Esophagus muscularis mucosa (tissue), 4 donors: ENCODE results near the gene TEX55. TPM values are rescaled to one million over a fixed set of nuclear protein-coding genes. Genes with fewer than 3 reads are reported as not detected.

Source experiments
- DNase-seq: peaks from one replicate; pipeline ENCODE4 v3.0.0-alpha.2; 2017; ENCODE audit errors: extremely low spot score
- H3K27ac ChIP-seq, 4 donors: fragments of 200-600 bp; sonication (generic); replicated peaks in 1 of 4; 1 replicate in 3 of 4; 2 replicates in 1 of 4; pipeline ENCODE4 v1.5.1; 2016 to 2019; ENCODE audit warnings: mild to moderate bottlenecking in 1 of 4
- H3K27me3 ChIP-seq, 4 donors: fragments of 200-600 bp; sonication (generic); one replicate each; pipeline versions ENCODE4 v1.5.1 to v1.6.0; 2016 to 2019
- H3K36me3 ChIP-seq, 4 donors: fragments of 200-600 bp; sonication (generic); one replicate each; pipeline ENCODE4 v1.5.1; 2016 to 2019
- H3K4me1 ChIP-seq, 4 donors: fragments of 200-600 bp; sonication (generic); one replicate each; pipeline ENCODE4 v1.5.1; 2016 to 2019
- H3K4me3 ChIP-seq, 4 donors: fragments of 200-600 bp; sonication (generic); 1 replicate in 2 of 4; 2 replicates in 2 of 4; pipeline ENCODE4 v1.5.1; 2016 to 2019; ENCODE audit warnings: mild to moderate bottlenecking in 4 of 4, moderate library complexity in 1 of 4
- H3K9me3 ChIP-seq, 4 donors: fragments of 200-600 bp; sonication (generic); 1 replicate in 3 of 4; 2 replicates in 1 of 4; pipeline ENCODE4 v1.5.1; 2016 to 2019
- CTCF ChIP-seq, 3 experiments: fragments of 200-600 bp in 2 of 3; fragments of 450-650 bp in 1 of 3; sonication (generic) in 2 of 3; IDR thresholded peaks; one replicate each; pipeline ENCODE4 v1.5.1; 2017 to 2019; ENCODE audit warnings: antibody characterized with exemption in 3 of 3, mild to moderate bottlenecking in 2 of 3, moderate library complexity in 1 of 3
- EP300 ChIP-seq: sonication (generic); formaldehyde crosslinking; IDR thresholded peaks from one replicate; pipeline ENCODE4 v1.6.1; 2017; ENCODE audit warnings: antibody characterized with exemption
- POLR2A ChIP-seq: fragments of 450-650 bp; IDR thresholded peaks from one replicate; pipeline ENCODE4 v1.6.1; 2017; ENCODE audit warnings: antibody characterized with exemption, moderate library complexity, mild to moderate bottlenecking, low read depth
- POLR2AphosphoS5 ChIP-seq, 2 donors: sonication (generic); formaldehyde crosslinking; IDR thresholded peaks; one replicate each; pipeline ENCODE4 v1.6.1; 2017; ENCODE audit warnings: antibody characterized with exemption in 2 of 2
- WGBS: methylation state at CpG from one replicate; pipeline ENCODE4 v1.1.5; 2018; 5-methylcytosine and 5-hydroxymethylcytosine counted together
- intact Hi-C: fragments of 100-400 bp; cut with DNase I; formaldehyde crosslinking; loops from one replicate; pipeline ENCODE4 v1.15.1; 2023
- total RNA-seq, 4 donors: library from RNA; depleted of rRNA; stranded (reverse); fragments of >200 nt; gene quantifications; one replicate each; pipeline versions ENCODE4 v1.1.0 to v1.2.1, GENCODE V29; 2016

The TEX55 gene
- total RNA-seq, 4 donors from 2014 or later: not detected

- no peak overlapping the region for H3K27ac ChIP-seq
- peaks cover 0 to 10% (median 2%) of the 10 kb centered on the region in 4 donors for H3K9me3 ChIP-seq
- no peaks in the 10 kb centered on the region for H3K36me3 ChIP-seq
- TF ChIP-seq POLR2A (no peak), CTCF (IDR thresholded peaks at IDR 0.05) (no peak), EP300 (no peak), POLR2AphosphoS5 (IDR thresholded peaks at IDR 0.05) (no peak)
- DNase-seq: no peak
- H3K27me3 ChIP-seq: no peaks in the 10 kb centered on the region
- WGBS: 97% methylated on average over 2 of the region's 2 CpGs
- intact Hi-C loops: no loop called here
- no peaks in the 10 kb centered on the region for H3K4me1 ChIP-seq
- no peak overlapping the region for H3K4me3 ChIP-seq
These were observed 2.7 kb downstream of the TEX55 start for GRCh38 chr3:119148493-119149180.

GRCh38 chr3:119149484-119149883 lies 3.5 kb downstream of the TEX55 start:
- Histone ChIP-seq H3K36me3 (no peaks in the 10 kb centered on the region), H3K27me3 (no peaks in the 10 kb centered on the region), H3K4me3 (no peak overlapping the region), H3K27ac (no peak overlapping the region), H3K9me3 (peaks cover 0 to 18% (median 2%) of the 10 kb centered on the region in 4 donors), H3K4me1 (no peaks in the 10 kb centered on the region)
- no peak for TF ChIP-seq CTCF (IDR thresholded peaks at IDR 0.05)
- TF ChIP-seq POLR2A: no peak
- TF ChIP-seq EP300: no peak
- no peak for DNase-seq
- intact Hi-C loops: no loop called here
- 66% methylated on average over 4 of the region's 4 CpGs for WGBS

- TF ChIP-seq EP300 (no peak), POLR2AphosphoS5 (IDR thresholded peaks at IDR 0.05) (no peak), CTCF (IDR thresholded peaks at IDR 0.05) (no peak), POLR2A (no peak)
- Histone ChIP-seq H3K27me3 (no peaks in the 10 kb centered on the region), H3K27ac (no peak overlapping the region), H3K9me3 (peaks cover 0 to 42% (median 7%) of the 10 kb centered on the region in 4 donors), H3K4me1 (no peaks in the 10 kb centered on the region), H3K4me3 (no peak overlapping the region), H3K36me3 (no peaks in the 10 kb centered on the region)
- DNase-seq: no peak
- intact Hi-C loops: no loop called here
These were observed 10.9 kb downstream of the TEX55 start for GRCh38 chr3:119156868-119157267.

GRCh38 chr3:119157971-119158370 lies 12.0 kb downstream of the TEX55 start:
- Histone ChIP-seq H3K27me3 (no peaks in the 10 kb centered on the region), H3K4me3 (no peak overlapping the region), H3K27ac (no peak overlapping the region), H3K36me3 (no peaks in the 10 kb centered on the region), H3K4me1 (no peaks in the 10 kb centered on the region), H3K9me3 (peaks cover 0 to 39% (median 5%) of the 10 kb centered on the region in 4 donors)
- no peak for TF ChIP-seq POLR2AphosphoS5 (IDR thresholded peaks at IDR 0.05)
- no peak for TF ChIP-seq CTCF (IDR thresholded peaks at IDR 0.05)
- TF ChIP-seq POLR2A: no peak
- intact Hi-C loops: no loop called here
- WGBS: 45% methylated on average over 2 of the region's 2 CpGs
- no peak for DNase-seq

GRCh38 chr3:119160361-119160760 lies 14.4 kb downstream of the TEX55 start:
- WGBS: 82% methylated on average over 1 of the region's 1 CpG
- peaks cover 0 to 17% (median 5%) of the 10 kb centered on the region in 4 donors for H3K9me3 ChIP-seq

More at GRCh38 chr3:119160361-119160760, 14.4 kb downstream of the TEX55 start:
- Histone ChIP-seq H3K27me3 (no peaks in the 10 kb centered on the region), H3K36me3 (no peaks in the 10 kb centered on the region), H3K4me3 (no peak overlapping the region), H3K27ac (no peak overlapping the region), H3K4me1 (no peaks in the 10 kb centered on the region)
- DNase-seq: no peak
- TF ChIP-seq EP300 (no peak), CTCF (IDR thresholded peaks at IDR 0.05) (no peak), POLR2A (no peak), POLR2AphosphoS5 (IDR thresholded peaks at IDR 0.05) (no peak)
- intact Hi-C loops: no loop called here
